Measurements from ENCODE around the gene UTP15.

Gene UTP15

DNA sequence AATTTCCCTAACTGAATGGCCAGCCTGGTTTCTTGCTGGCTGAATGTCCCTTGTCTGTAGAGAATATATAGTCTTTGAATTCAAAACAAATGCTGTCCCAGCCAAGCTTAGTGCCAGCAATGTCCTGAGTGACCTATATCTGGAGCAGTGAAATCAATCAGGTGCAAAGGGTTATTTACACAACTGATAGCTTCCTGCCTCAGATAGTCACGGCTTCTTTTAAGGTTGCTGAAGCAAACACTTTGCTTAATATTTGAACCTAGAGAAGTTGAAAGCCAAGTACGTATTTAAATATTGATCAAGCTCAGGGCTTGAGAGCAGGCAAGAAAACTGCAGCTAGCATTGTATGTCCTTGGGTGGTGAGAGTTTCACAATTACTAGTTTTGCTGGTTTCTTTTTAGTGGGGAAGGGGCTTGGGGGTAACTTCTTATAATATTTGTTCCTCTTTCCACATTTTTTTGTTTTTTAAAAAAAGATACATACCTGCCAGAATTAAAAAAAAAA, 58.4 kb downstream of the UTP15 start:
- Histone ChIP-seq H3K4me1 (ENCODE audit: insufficient read depth, low read length) (peaks cover 14% of the 10 kb centered on the region; the same call in 1 of the 2 replicates), H3K36me3 (ENCODE audit: insufficient read depth, low read length) (no peaks in the 10 kb centered on the region), H3K9me3 (ENCODE audit: control insufficient read depth, insufficient read depth, low read length) (no peaks in the 10 kb centered on the region), H3K9ac (ENCODE audit: low read depth, low read length) (no peak overlapping the region)

GRCh38 chr5:73624888-73625287, 59.3 kb downstream of the UTP15 start:
- peak overlapping the region; percentile 59; the same call in 1 of the 2 replicates for H3K9ac ChIP-seq (ENCODE audit: low read depth, low read length)
- H3K4me1 ChIP-seq (ENCODE audit: insufficient read depth, low read length), result peaks cover 14% of the 10 kb centered on the region; the same call in 1 of the 2 replicates
- H3K9me3 ChIP-seq (ENCODE audit: control insufficient read depth, insufficient read depth, low read length), result no peaks in the 10 kb centered on the region
- no peaks in the 10 kb centered on the region for H3K36me3 ChIP-seq (ENCODE audit: insufficient read depth, low read length)

GRCh38 chr5:73625372-73625943, 59.9 kb downstream of the UTP15 start:
- Histone ChIP-seq H3K9me3 (ENCODE audit: control insufficient read depth, insufficient read depth, low read length) (no peaks in the 10 kb centered on the region), H3K9ac (ENCODE audit: low read depth, low read length) (peak overlapping the region; percentile 59), H3K36me3 (ENCODE audit: insufficient read depth, low read length) (no peaks in the 10 kb centered on the region), H3K4me1 (ENCODE audit: insufficient read depth, low read length) (peaks cover 14% of the 10 kb centered on the region; the same call in 1 of the 2 replicates)

DNA sequence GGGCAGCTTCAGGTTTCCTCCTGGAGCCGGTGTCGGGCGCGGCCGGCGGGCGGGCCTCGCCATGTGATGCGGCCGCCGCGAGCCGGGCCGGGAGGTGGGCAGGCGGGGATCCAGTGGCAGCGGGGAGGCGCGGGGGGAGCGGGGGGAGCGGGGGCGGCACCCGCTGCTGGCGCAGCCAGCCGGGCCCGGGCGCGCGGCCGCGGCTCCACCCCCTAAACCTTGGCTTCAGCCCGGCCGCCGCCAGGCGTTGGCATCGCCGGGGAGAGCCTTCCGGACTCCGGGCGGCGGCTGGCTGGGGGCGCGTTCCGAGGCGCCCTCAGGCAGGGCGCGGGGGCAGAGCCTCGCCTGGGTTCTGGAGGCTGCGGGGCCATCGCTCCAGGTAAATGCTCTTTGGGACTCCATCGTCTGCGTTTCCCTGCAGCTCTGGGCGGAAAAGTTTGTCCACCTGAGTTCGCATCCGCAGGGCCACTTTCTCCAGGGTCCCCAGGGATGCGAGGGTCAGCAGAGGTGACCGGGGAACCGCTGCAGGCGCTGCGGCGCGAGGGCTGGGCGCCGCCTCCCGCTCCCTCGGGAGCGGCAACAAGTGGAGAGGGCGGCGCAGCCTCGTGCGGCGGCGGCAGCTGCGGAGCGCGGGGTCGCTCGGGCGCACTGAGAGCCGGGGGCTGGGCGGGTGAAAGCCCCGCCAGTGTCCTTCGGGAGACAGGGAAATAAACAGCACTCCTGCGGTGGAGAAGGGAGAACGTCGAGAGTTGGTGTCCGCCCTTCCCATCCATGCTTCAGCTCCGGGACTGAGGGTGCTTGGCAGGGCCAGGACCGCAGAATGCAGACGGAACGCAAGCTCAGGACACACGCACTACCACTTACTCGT, 60.6 kb downstream of the UTP15 start, which contains the start of gene ARHGEF28:
ARHGEF28 (plus strand) TSS at position 253 of the 868 bp plus-strand sequence. CDS start 58,656 bp downstream, outside the sequence.
- no peaks in the 10 kb centered on the region for H3K9me3 ChIP-seq (ENCODE audit: control insufficient read depth, insufficient read depth, low read length)
- no peaks in the 10 kb centered on the region for H3K36me3 ChIP-seq (ENCODE audit: insufficient read depth, low read length)
- peaks cover 14% of the 10 kb centered on the region; the same call in 1 of the 2 replicates for H3K4me1 ChIP-seq (ENCODE audit: insufficient read depth, low read length)
- peak within 1 kb of the TSS; percentile 67 for H3K9ac ChIP-seq (ENCODE audit: low read depth, low read length)

DNA sequence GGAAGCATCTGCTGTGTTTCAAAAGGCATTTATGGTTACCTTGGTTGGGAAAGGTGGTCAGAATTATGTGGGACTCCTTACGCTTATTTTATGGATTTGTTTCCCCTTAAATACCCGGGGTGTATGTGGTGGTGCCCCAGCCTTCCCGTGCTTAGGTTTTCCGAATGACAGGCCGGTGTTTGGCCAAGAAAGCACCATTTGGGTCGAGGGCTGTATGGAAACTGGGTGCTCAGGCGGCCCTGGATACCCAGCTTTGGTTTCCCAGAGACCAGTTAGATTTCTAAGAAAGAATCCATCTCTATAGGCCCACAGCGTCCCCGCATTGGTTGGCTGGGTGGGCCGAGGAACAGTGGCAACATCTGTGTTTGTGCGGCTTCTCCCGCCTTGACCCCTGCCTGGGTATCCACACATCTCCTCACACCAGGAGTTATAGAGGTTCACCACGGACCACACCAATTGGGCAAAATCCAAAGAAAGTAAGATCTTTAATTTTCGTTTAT, 61.3 kb downstream of the UTP15 start:
- H3K9me3 ChIP-seq (ENCODE audit: control insufficient read depth, insufficient read depth, low read length), result no peaks in the 10 kb centered on the region
- peaks cover 14% of the 10 kb centered on the region; the same call in 1 of the 2 replicates for H3K4me1 ChIP-seq (ENCODE audit: insufficient read depth, low read length)
- peak overlapping the region; percentile 67; the same call in 1 of the 2 replicates for H3K9ac ChIP-seq (ENCODE audit: low read depth, low read length)
- H3K36me3 ChIP-seq (ENCODE audit: insufficient read depth, low read length), result no peaks in the 10 kb centered on the region

GRCh38 chr5:73629456-73629855, 63.9 kb downstream of the UTP15 start:
- no peaks in the 10 kb centered on the region for H3K36me3 ChIP-seq (ENCODE audit: insufficient read depth, low read length)
- H3K9ac ChIP-seq (ENCODE audit: low read depth, low read length), result no peak overlapping the region
- H3K4me1 ChIP-seq (ENCODE audit: insufficient read depth, low read length), result 0 out of 2 replicates have a peak, but pooled peaks cover 7% of the 10 kb centered on the region
- H3K9me3 ChIP-seq (ENCODE audit: control insufficient read depth, insufficient read depth, low read length), result no peaks in the 10 kb centered on the region

- Histone ChIP-seq H3K9ac (ENCODE audit: low read depth, low read length) (no peak overlapping the region), H3K36me3 (ENCODE audit: insufficient read depth, low read length) (no peaks in the 10 kb centered on the region), H3K4me1 (ENCODE audit: insufficient read depth, low read length) (no peaks in the 10 kb centered on the region), H3K9me3 (ENCODE audit: control insufficient read depth, insufficient read depth, low read length) (no peaks in the 10 kb centered on the region)
Measured at GRCh38 chr5:73630765-73631164, 65.2 kb downstream of the UTP15 start.

DNA sequence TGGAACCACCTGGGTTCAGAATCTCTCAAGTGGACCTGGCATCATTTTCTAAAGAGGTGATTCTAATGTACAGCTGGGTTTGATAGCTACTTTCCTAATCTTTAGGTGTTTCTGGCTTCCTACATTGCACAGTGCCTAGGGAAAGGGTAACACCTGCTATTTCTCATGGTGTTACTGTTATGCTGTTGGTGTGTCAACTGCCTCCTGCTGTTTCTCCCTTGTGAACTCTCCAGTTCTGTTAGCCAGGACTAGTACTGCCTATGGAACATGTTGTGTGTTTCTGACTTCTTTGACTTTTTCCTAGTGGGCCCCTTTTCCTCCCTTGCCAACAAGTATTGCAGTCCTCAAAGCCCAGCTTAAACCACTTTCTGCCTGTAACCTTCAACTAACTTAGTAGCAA, 66.0 kb downstream of the UTP15 start:
- Histone ChIP-seq H3K36me3 (ENCODE audit: insufficient read depth, low read length) (no peaks in the 10 kb centered on the region), H3K9ac (ENCODE audit: low read depth, low read length) (no peak overlapping the region), H3K4me1 (ENCODE audit: insufficient read depth, low read length) (no peaks in the 10 kb centered on the region), H3K9me3 (ENCODE audit: control insufficient read depth, insufficient read depth, low read length) (no peaks in the 10 kb centered on the region)
